ENCODE results near the gene EGFL7. TPM values are rescaled to one million over a fixed set of nuclear protein-coding genes. Genes with fewer than 3 reads are reported as not detected.

The EGFL7 gene
- polyA plus RNA-seq, 6 donors from 2014 or later: 0.33 TPM; not detected in 4

DNA sequence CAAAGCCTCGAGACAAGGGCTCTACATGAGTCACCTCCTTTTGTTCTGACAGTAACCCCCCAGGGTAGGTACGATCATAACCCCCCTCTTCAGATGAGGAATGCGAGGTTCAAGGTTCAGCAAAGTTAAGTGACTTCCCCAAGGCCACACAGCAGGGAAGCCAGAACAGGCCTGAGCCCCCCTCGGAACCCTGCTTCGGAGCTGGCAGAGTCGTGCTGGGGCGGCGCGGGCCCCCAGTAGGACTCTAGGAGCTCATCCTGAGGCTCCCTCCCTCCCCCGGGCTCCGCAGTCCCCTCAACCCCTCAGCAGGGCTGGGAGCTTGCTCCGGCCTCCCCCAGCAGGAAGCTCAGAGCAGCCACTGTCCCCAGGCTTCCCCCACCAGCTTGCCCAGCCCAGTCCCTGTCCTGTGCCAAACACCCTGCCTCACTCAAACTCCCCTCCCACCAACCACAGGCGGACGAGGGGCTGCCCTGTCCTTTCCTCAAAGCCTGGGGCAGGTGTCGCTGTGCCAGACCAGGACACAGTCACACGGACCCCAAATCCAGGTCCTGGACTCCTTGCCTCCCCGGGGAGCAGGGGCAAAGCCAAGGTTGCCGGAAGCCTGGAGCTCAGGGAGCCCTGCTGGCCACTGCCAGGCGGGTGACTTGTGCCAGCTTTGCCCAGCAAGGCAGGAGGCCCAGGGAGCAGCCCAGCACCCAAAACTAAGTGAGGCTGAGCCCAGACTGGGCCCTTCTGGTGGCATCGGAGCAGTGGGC is 19.4 kb downstream of the EGFL7 start:
- no peak for DNase-seq
- no peaks in the 10 kb centered on the region for H3K27me3 Mint-ChIP-seq
- peaks cover 12 to 17% (median 17%) of the 10 kb centered on the region in 3 donors for H3K4me1 Mint-ChIP-seq
- H3K36me3 Mint-ChIP-seq: no peaks in the 10 kb centered on the region
- no peak for ATAC-seq (ENCODE audit: low read depth in 2 of 2)
- H3K27ac Mint-ChIP-seq: no peak overlapping the region
- H3K4me3 Mint-ChIP-seq: no peak overlapping the region
- no peaks in the 10 kb centered on the region for H3K9me3 Mint-ChIP-seq

DNA sequence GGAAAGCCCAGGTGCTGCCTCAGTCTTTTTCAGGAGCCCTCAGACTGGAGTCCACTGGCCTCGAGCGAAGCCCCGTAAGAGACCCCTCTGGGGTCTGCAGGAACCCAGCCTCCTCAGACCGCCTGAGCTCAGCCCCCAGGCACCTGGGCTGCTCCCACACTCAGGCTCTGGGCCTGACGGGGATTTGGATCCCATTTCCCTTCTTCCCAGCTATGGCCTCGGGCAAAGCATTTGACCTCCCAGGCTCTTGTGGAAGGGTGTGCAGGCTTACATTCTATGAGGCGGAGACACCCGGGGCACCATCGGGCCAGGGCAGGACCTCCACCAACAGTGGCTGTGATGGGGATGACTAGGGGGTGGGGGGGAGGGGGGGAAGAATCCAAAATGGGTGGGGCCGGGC is 20.0 kb downstream of the EGFL7 start:
- ATAC-seq (ENCODE audit: low read depth in 2 of 2): no peak
- Mint-ChIP-seq H3K27ac (no peak overlapping the region), H3K36me3 (no peaks in the 10 kb centered on the region), H3K4me1 (peaks cover 12 to 17% (median 17%) of the 10 kb centered on the region in 3 donors), H3K27me3 (no peaks in the 10 kb centered on the region), H3K9me3 (no peaks in the 10 kb centered on the region), H3K4me3 (no peak overlapping the region)
- DNase-seq: no peak

DNA sequence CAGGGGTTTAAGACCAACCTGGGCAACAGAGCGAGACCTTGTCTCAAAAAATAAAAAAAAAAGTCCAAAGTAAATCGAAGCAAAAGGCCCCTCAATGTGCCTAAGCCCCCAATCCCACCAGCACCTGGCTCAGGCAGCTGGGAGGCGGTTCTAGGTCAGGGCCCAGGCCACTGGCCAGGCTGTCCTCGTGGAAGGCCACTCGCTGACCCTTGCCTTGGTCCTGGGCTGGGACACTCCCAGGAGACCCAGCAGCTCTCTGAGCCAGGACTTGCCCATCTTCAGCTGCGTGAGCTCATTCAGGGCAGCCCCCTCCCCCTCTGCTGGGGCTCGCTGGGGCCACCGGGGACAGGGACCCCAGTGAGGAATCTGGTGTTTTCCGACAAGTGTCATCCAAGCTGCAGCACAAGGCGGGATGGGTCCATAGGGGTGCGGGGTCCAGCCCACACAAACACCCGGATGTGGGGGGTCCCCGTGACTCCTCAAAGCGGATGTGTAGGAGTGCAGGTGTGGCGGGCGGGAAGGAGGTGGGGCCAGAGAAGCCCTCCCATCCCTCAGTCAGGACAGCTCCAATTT is 20.5 kb downstream of the EGFL7 start:
- ATAC-seq (ENCODE audit: low read depth in 2 of 2): no peak
- no peaks in the 10 kb centered on the region for H3K27me3 Mint-ChIP-seq
- H3K4me3 Mint-ChIP-seq: no peak overlapping the region
- H3K4me1 Mint-ChIP-seq: peaks cover 15 to 17% (median 17%) of the 10 kb centered on the region in 3 donors
- no peak for DNase-seq
- peak overlapping the region in 1 of 6 donors; percentile 29 for H3K27ac Mint-ChIP-seq
- H3K9me3 Mint-ChIP-seq: no peaks in the 10 kb centered on the region
- no peaks in the 10 kb centered on the region for H3K36me3 Mint-ChIP-seq

DNA sequence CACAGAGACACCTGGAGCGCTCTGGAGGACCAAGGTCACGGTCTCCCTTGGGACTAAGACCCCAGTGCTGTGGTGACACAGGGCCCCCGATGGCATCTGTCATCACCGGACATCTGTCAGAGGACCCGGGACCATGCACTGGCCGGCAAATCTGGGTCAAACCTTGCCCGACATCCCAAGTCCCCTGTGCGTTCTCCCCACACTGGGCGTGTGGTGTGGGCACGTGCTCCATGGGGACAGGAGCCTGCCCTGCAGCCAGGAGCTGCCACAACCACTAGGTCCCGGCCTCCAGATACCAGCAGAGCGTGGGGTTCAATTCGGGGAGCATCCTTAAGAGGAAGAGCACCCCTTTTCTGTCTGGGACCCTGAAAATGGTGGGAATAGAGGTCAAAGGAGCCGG is 21.0 kb downstream of the EGFL7 start:
- ATAC-seq (ENCODE audit: low read depth in 2 of 2): no peak
- H3K4me1 Mint-ChIP-seq: peaks cover 17% of the 10 kb centered on the region in 3 donors
- H3K36me3 Mint-ChIP-seq: no peaks in the 10 kb centered on the region
- H3K9me3 Mint-ChIP-seq: no peaks in the 10 kb centered on the region
- no peaks in the 10 kb centered on the region for H3K27me3 Mint-ChIP-seq
- DNase-seq: no peak
- no peak overlapping the region for H3K27ac Mint-ChIP-seq
- peak overlapping the region in 1 of 8 donors; percentile 61 for H3K4me3 Mint-ChIP-seq

DNA sequence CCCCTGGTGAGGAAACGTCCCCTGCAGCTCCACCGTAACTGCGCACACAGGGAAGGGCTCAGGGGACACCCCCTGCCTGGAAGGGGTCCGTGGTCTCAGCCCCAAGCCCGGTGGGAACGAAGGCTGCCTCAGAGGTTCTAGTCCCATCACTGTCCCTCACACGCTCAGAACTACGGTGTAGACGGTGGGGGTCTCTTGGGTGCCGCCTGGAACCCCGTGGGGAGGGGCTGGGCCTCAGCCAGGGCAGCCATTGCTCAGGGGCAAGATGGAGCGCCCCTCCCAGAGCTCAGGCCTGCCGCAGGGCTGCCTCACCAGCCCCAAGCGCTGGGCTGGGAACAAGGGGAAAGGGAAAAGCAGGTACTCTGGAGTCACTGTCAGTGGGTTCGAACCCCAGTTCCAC is 21.6 kb downstream of the EGFL7 start:
- Mint-ChIP-seq H3K27me3 (no peaks in the 10 kb centered on the region), H3K4me1 (peaks cover 13 to 16% (median 14%) of the 10 kb centered on the region in 3 donors), H3K27ac (no peak overlapping the region), H3K4me3 (peak overlapping the region in 1 of 8 donors; percentile 6), H3K36me3 (no peaks in the 10 kb centered on the region), H3K9me3 (no peaks in the 10 kb centered on the region)
- ATAC-seq (ENCODE audit: low read depth in 2 of 2): no peak
- DNase-seq: no peak

DNA sequence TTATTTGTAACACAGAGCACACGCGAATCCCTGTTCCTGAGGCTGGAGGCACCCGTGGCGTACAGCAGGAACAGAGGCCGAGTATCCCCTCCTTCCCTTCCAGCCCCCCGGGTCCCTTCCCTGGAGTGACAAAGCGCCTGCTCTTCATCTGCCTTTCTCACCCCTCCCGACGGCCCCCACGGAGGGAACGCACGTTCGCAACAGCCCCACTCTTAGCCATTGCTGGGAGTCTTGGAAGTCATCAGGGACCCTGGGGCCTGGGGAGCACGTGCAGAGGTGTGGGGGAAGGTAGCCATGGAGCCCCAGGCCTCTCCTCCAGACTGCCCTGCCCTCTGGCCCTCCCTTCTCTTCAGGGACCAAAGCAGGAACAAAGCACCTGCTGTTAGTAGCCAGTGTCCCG is 22.1 kb downstream of the EGFL7 start:
- Mint-ChIP-seq H3K36me3 (no peaks in the 10 kb centered on the region), H3K9me3 (no peaks in the 10 kb centered on the region), H3K27ac (no peak overlapping the region), H3K4me3 (peak overlapping the region in 2 of 8 donors; percentile 16 to 84), H3K4me1 (peaks cover 9 to 11% (median 11%) of the 10 kb centered on the region in 3 donors), H3K27me3 (no peaks in the 10 kb centered on the region)
- DNase-seq: no peak
- ATAC-seq (ENCODE audit: low read depth in 2 of 2): no peak

DNA sequence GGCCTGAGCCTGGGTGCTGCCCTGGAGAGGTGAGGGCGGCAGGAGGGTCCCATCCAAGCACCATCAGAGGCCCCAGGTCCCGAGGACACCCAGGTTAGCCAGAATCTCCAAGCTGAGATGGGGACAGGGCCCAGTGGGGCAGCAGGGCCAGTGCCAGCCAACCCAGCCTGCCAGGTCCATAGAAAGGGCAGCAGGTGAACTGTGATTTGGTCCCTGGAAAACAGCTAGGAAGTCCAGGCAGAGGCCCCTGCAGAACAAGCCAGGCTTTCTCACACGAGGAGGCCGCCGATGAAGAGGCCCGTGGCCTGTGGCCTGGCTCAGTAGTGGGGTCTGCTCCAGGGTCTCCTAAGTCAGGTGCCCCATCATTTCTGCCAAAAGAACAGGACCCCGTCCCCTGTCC is 22.5 kb downstream of the EGFL7 start:
- DNase-seq (no peak), ATAC-seq (ENCODE audit: low read depth in 2 of 2) (no peak)
- Mint-ChIP-seq H3K4me3 (peak overlapping the region in 6 of 8 donors; percentile 29 to 93 (median 59)), H3K27ac (no peak overlapping the region), H3K9me3 (no peaks in the 10 kb centered on the region), H3K4me1 (peaks cover 10 to 13% (median 11%) of the 10 kb centered on the region in 3 donors), H3K27me3 (no peaks in the 10 kb centered on the region), H3K36me3 (no peaks in the 10 kb centered on the region)

DNA sequence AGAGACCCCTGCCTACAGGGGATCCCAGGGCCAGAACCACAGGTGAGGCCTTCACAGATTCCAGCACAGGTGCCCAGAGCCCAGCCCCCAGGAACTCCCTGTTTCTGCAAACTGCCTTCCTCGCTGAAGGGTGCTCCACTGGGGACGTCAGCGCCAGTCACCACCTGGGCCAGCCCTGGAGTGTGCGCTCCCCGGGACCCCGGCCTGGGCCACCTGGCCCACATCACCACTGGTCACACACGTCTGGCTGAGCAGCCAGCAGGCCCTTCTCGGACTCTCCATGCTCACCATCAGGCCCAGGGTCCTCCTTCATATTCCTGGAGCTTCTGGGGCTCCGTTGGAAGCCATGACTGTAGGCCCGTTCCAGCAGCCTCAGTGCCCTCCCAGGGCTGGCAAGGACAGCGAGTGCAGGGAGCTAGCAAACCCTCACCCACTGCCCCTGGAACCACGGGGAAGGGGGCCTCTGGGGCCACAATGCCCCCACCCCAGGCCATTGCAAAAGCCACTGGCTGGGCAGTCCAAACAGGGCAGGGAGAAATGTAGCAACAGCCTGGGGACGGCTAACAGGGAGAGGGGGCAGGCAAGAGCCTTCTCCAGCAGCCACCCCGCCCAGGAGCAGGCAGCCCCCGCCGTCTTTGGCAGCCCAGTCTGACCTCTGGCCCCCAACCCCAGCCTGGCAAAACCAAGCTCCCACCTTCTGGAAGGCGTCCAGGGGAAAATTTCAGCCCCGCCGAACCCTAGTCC is 23.2 kb downstream of the EGFL7 start:
- Mint-ChIP-seq H3K27ac (peak overlapping the region in 3 of 6 donors; percentile 14 to 79 (median 74)), H3K4me1 (peaks cover 10 to 13% (median 11%) of the 10 kb centered on the region in 3 donors), H3K9me3 (no peaks in the 10 kb centered on the region), H3K36me3 (no peaks in the 10 kb centered on the region), H3K4me3 (peak overlapping the region; percentile 77 to 93 (median 84)), H3K27me3 (no peaks in the 10 kb centered on the region)
- no peak for DNase-seq
- no peak for ATAC-seq (ENCODE audit: low read depth in 2 of 2)

DNA sequence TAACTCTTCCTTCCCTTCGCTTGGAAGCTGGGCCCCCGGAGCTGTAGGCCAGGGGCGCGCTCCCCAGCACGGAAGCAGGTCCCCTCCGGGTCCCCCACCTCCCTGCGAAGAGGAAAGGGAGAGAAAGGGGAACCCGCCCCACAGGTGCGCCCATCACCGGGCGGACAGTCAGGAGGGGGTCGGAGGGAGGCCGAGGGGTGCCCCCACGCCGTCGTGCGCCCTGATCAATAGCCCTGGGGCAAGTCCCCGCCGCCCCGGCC is 23.7 kb downstream of the EGFL7 start:
- DNase-seq (peak; percentile 19), ATAC-seq (ENCODE audit: low read depth in 2 of 2) (peak; percentile 13 to 15)
- Mint-ChIP-seq H3K4me3 (peak overlapping the region; percentile 77 to 93 (median 84)), H3K9me3 (no peaks in the 10 kb centered on the region), H3K36me3 (no peaks in the 10 kb centered on the region), H3K27ac (peak overlapping the region in 1 of 6 donors; percentile 79), H3K27me3 (no peaks in the 10 kb centered on the region), H3K4me1 (peaks cover 10 to 13% (median 11%) of the 10 kb centered on the region in 3 donors)

DNA sequence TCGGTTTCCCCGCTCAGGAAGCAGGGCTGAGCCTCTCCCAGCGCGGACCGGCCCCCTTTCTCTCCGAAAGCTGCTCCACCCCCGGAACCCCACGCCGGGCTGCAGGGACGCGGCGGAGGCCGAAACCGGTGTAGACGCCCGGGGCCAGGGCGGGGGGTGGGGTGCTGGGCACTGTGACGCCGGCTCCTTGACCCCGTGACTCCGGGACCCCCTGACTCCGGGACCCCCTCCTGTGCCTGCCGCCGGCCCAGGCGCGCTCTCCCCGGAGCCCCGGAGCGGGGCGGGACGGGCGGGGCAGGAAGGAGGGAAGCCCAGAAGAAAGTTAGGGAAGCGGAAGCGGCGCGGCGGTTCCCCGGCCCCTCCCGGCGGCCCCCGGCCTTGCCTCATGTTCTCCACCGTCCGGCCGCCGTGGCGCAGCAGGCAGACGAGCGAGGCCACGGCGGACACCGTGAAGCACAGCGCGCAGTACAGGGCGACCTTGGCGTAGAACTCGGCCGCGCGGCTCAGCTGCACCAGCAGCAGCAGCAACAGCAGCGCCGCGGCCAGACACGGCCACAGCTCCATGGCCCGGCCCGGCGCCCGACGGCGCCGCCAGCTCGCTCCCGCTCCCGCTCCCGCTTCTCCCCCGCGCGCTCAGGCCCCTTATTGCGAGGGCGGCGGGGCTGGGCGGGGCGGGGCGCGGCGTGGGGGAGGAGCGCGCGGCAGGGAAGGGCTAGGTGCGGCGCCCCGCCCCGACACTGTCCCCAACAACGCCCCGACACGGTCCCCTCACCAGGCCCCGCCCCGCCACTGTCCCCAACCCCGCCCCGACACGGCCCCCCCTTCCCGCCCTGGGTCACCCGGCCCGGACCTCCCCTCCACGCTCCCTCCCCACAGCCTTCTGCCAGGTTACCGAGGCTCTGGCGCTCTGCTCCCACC is 24.3 kb downstream of the EGFL7 start, which contains the start of gene AGPAT2:
Gene AGPAT2 (minus strand): TSS at position 664 of the 918 bp plus-strand sequence. CDS start 100 bp downstream, at position 564.
- no peaks in the 10 kb centered on the region for H3K36me3 Mint-ChIP-seq
- H3K4me3 Mint-ChIP-seq: peak within 1 kb of the TSS; percentile 77 to 93 (median 84)
- H3K4me1 Mint-ChIP-seq: peaks cover 10 to 13% (median 10%) of the 10 kb centered on the region in 3 donors
- peak within 1 kb of the TSS in 3 of 6 donors; percentile 69 to 85 (median 79) for H3K27ac Mint-ChIP-seq
- H3K27me3 Mint-ChIP-seq: no peaks in the 10 kb centered on the region
- H3K9me3 Mint-ChIP-seq: no peaks in the 10 kb centered on the region
- DNase-seq (peak; percentile 64), ATAC-seq (ENCODE audit: low read depth in 2 of 2) (peak; percentile 89 to 90)

DNA sequence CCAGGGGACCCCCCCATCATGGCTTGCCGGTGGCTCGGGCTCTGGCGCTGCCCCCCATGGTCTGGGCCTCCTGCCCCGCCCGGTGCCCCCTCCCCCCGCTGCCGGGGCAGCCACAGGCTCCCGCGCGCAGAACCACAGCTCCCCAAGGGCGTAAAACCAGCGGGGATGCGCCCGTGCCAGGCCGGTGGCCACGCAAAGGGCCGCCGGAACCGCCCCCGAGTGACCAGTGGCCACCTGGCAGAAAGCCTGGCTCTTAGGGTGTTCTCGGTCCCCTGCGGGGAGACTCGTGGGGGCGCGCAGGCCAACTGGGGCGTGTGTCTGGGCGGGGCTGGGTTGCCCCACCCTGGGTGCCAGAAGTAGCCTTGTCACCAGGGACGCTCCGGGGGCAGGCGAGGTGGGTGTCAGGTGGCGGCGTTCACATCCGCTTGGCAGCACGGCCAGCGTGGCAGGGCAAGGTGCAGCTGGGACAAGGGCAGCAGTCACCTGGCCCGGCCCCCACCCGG is 25.1 kb downstream of the EGFL7 start:
- DNase-seq: peak; percentile 15
- H3K27ac Mint-ChIP-seq: peak overlapping the region in 2 of 6 donors; percentile 50 to 69
- no peaks in the 10 kb centered on the region for H3K27me3 Mint-ChIP-seq
- H3K9me3 Mint-ChIP-seq: no peaks in the 10 kb centered on the region
- H3K4me3 Mint-ChIP-seq: peak overlapping the region; percentile 56 to 81 (median 76)
- no peaks in the 10 kb centered on the region for H3K36me3 Mint-ChIP-seq
- ATAC-seq (ENCODE audit: low read depth in 2 of 2): peak; percentile 1
- H3K4me1 Mint-ChIP-seq: peaks cover 10 to 13% (median 10%) of the 10 kb centered on the region in 3 donors

DNA sequence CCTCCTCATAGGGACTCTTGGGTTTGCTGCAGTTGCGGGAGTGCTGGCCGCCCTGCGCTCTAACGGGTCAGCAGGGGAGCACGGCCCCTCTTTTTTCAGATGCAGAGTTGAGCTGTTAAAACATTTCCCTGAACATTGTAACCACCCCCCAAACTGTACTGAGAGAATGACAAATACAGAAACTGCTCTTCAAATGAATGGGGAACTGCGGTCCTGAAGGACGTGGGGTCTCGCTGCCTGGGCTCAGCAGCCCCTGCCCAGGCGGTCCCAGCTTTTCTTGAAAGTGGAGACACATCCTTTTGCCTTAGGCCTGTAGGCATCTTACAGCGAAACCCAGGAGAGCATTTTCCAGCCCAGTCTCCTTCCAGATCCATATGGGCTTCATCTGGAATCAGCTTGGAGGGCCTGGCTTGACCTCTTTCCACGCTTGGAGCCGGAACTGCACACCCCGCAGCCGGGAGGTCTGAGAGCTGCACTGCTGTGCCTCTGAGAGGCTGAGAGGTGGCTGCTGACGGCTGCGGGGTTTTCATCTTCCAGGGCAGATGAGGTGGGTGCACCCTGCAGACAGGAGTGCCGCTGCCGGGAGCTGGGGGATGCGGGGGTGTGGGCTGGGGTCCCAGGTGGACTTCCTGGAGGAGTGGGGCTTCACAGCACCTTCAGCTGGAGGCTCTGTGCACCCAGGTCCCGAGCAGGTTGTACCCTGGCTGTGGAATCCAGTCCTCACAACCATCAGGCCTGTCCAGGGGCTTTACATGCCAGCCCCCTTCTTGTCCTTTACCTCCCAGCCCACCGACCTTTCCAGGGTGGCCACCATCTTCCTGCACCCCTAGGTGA is 25.8 kb downstream of the EGFL7 start:
- no peaks in the 10 kb centered on the region for H3K9me3 Mint-ChIP-seq
- peak overlapping the region in 2 of 6 donors; percentile 50 to 69 for H3K27ac Mint-ChIP-seq
- H3K27me3 Mint-ChIP-seq: peaks cover 0 to 6% (median 0%) of the 10 kb centered on the region in 3 donors
- DNase-seq (no peak), ATAC-seq (ENCODE audit: low read depth in 2 of 2) (no peak)
- peak overlapping the region; percentile 68 to 81 (median 78) for H3K4me3 Mint-ChIP-seq
- peaks cover 10 to 13% (median 10%) of the 10 kb centered on the region in 3 donors for H3K4me1 Mint-ChIP-seq
- H3K36me3 Mint-ChIP-seq: no peaks in the 10 kb centered on the region

Data from naive B cell (primary cell).